GM23248 (cell line): ENCODE measurements around the gene COX20. TPM values are rescaled to one million over a fixed set of nuclear protein-coding genes. Genes with fewer than 3 reads are reported as not detected.

Source experiments
- DNase-seq: peaks from one replicate; pipeline ENCODE4 v3.0.0-alpha.2; 2015
- H2AFZ ChIP-seq: fragments of 200-600 bp; sonication (generic); 2 replicates; pipeline ENCODE4 v1.6.1; 2016; ENCODE audit warnings: antibody characterized with exemption
- H3F3A ChIP-seq: fragments of 200-600 bp; sonication (generic); 2 replicates; pipeline ENCODE4 v1.6.1; 2016; ENCODE audit warnings: mild to moderate bottlenecking, antibody characterized with exemption, mixed run types; ENCODE audit not compliant: insufficient read depth
- H3K27ac ChIP-seq: fragments of 200-600 bp; sonication (generic); 2 replicates; pipeline ENCODE4 v1.5.1; 2016; ENCODE audit warnings: mild to moderate bottlenecking
- H3K27me3 ChIP-seq: fragments of 200-600 bp; sonication (generic); replicated peaks from 2 replicates; pipeline ENCODE4 v1.6.1; 2016; ENCODE audit warnings: mild to moderate bottlenecking; ENCODE audit not compliant: insufficient read depth
- H3K36me3 ChIP-seq: fragments of 200-600 bp; sonication (generic); 2 replicates; pipeline ENCODE4 v1.6.1; 2016; ENCODE audit warnings: low read depth, mild to moderate bottlenecking
- H3K4me1 ChIP-seq: fragments of 200-600 bp; sonication (generic); 2 replicates; pipeline ENCODE4 v1.6.1; 2016; ENCODE audit warnings: mild to moderate bottlenecking; ENCODE audit not compliant: insufficient read depth
- H3K4me2 ChIP-seq: fragments of 200-600 bp; sonication (generic); one replicate; pipeline ENCODE4 v1.6.1; 2016; ENCODE audit warnings: mild to moderate bottlenecking; ENCODE audit not compliant: unreplicated experiment
- H3K4me3 ChIP-seq: fragments of 200-600 bp; sonication (generic); 2 replicates; pipeline ENCODE4 v1.5.1; 2016; ENCODE audit warnings: mild to moderate bottlenecking
- H3K79me2 ChIP-seq: fragments of 200-600 bp; sonication (generic); 2 replicates; pipeline ENCODE4 v1.6.1; 2016; ENCODE audit warnings: mild to moderate bottlenecking; ENCODE audit not compliant: insufficient read depth
- H3K9ac ChIP-seq: fragments of 200-600 bp; sonication (generic); 2 replicates; pipeline ENCODE4 v1.6.1; 2016; ENCODE audit warnings: mild to moderate bottlenecking
- H3K9me2 ChIP-seq: fragments of 200-600 bp; sonication (generic); 2 replicates; pipeline ENCODE4 v1.6.1; 2016; ENCODE audit warnings: mixed run types, mild to moderate bottlenecking, moderate library complexity; ENCODE audit not compliant: insufficient read depth
- H3K9me3 ChIP-seq: fragments of 200-600 bp; sonication (generic); one replicate; pipeline ENCODE4 v1.6.1; 2017; ENCODE audit warnings: low read depth
- H4K20me1 ChIP-seq: fragments of 200-600 bp; sonication (generic); 2 replicates; pipeline ENCODE4 v1.6.0; 2016; ENCODE audit not compliant: insufficient read depth
- EZH2 ChIP-seq: fragments of 200-600 bp; sonication (generic); IDR thresholded peaks from 2 replicates; pipeline ENCODE4 v1.6.1; 2018; ENCODE audit warnings: antibody characterized with exemption, mild to moderate bottlenecking; ENCODE audit not compliant: insufficient read depth, poor library complexity, severe bottlenecking
- EZH2phosphoT487 ChIP-seq: fragments of 200-600 bp; sonication (generic); IDR thresholded peaks from 2 replicates; pipeline ENCODE4 v1.6.1; 2018; ENCODE audit warnings: antibody characterized with exemption, moderate library complexity, mild to moderate bottlenecking, low read depth; ENCODE audit not compliant: insufficient read depth
- WGBS, 2 experiments: methylation state at CpG; one replicate each; pipeline ENCODE4 v1.1.6; 2015 to 2017; ENCODE audit warnings: low lambda C conversion rate in 2 of 2, low coverage in 1 of 2; ENCODE audit errors: missing lambda C conversion rate in 2 of 2; 5-methylcytosine and 5-hydroxymethylcytosine counted together
- in situ Hi-C: fragments of 300-500 bp; cut with MboI; formaldehyde crosslinking; loops from 2 replicates; pipeline ENCODE4 v1.15.0; 2020
- polyA plus RNA-seq: library from polyadenylated mRNA; unstranded; fragments of >200 nt; fragmentation: Nextera tagmentation; extraction: Ambion mirVana; gene quantifications from 2 replicates; pipeline ENCODE4 v1.2.1, GENCODE V29; 2016
- total RNA-seq: library from RNA; depleted of rRNA; stranded (reverse); fragments of >200 nt; shearing (Covaris generic); gene quantifications from 2 replicates; pipeline ENCODE4 v1.2.3, GENCODE V29; 2014; rRNA removed

Gene COX20
- total and polyA plus RNA-seq, 2 experiments from 2014 or later: 21.9 to 86.5 TPM

DNA sequence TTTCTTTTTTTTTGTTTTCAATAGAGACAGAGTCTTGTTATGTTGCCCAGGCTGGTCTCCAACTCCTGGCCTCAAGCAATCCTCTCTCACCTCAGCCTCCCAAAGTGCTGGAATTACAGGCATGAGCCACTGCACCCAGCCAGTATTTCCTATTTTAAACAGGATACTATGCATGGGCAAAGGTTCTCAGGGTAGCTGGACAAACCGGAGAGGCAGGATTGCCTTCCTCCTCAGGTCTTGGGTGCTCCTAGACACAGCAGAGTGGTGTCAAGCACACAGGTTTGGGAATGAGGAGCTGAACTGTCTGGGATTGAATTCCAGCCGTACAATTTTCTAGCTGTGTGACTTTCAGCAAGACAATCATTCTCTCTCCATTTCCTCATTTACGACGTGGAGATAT, 51.8 kb downstream of the COX20 start:
- in situ Hi-C loops: no loop called here
- no peaks in the 10 kb centered on the region for H3F3A ChIP-seq
- WGBS, 2 experiments: 64 to 71% methylated on average over 4 of the region's 4 CpGs
- no peaks in the 10 kb centered on the region for H3K9me3 ChIP-seq
- no peak overlapping the region for H3K9ac ChIP-seq
- H3K9me2 ChIP-seq: no peaks in the 10 kb centered on the region
- H3K4me1 ChIP-seq: no peaks in the 10 kb centered on the region
- no peak overlapping the region for H2AFZ ChIP-seq
- no peaks in the 10 kb centered on the region for H4K20me1 ChIP-seq
- no peak for DNase-seq
- H3K27ac ChIP-seq: no peak overlapping the region
- TF ChIP-seq EZH2phosphoT487: no peak
- no peak for TF ChIP-seq EZH2
- no peak overlapping the region for H3K4me3 ChIP-seq
- H3K27me3 ChIP-seq: no peaks in the 10 kb centered on the region
- H3K4me2 ChIP-seq: no peak overlapping the region
- H3K36me3 ChIP-seq: no peaks in the 10 kb centered on the region
- H3K79me2 ChIP-seq: no peaks in the 10 kb centered on the region

GRCh38 chr1:244893836-244894235, 58.4 kb downstream of the COX20 start:
- in situ Hi-C loops: no loop called here
- H3K4me2 ChIP-seq: no peak overlapping the region
- no peak overlapping the region for H2AFZ ChIP-seq
- H3K9me3 ChIP-seq: no peaks in the 10 kb centered on the region
- no peak overlapping the region for H3K9ac ChIP-seq
- TF ChIP-seq EZH2phosphoT487 (no peak), EZH2 (no peak)
- H3K79me2 ChIP-seq: no peaks in the 10 kb centered on the region
- no peak overlapping the region for H3K4me3 ChIP-seq
- no peak for DNase-seq
- H3K27me3 ChIP-seq: no peaks in the 10 kb centered on the region
- no peak overlapping the region for H3K27ac ChIP-seq
- H4K20me1 ChIP-seq: no peaks in the 10 kb centered on the region
- no peaks in the 10 kb centered on the region for H3K36me3 ChIP-seq
- H3K9me2 ChIP-seq: no peaks in the 10 kb centered on the region
- 71 to 81% methylated on average over 7 of the region's 7 CpGs for WGBS, 2 experiments
- peaks cover 6% of the 10 kb centered on the region; the same call in 1 of the 2 replicates for H3K4me1 ChIP-seq
- no peaks in the 10 kb centered on the region for H3F3A ChIP-seq

Other genes with a start within 250 kb of the COX20 start
- 58.9 and 65.9 TPM in 2 replicates for gene DESI2, start 182.5 kb upstream of the COX20 start, total RNA-seq
- 43.1 and 43.9 TPM in 2 replicates for gene DESI2, start 182.5 kb upstream of the COX20 start, polyA plus RNA-seq
- 226 and 227 TPM in 2 replicates for gene HNRNPU, start 28.9 kb downstream of the COX20 start, total RNA-seq
- 166 and 173 TPM in 2 replicates for gene HNRNPU, start 28.9 kb downstream of the COX20 start, polyA plus RNA-seq